ENCODE measurements around the gene NAA40.

Gene NAA40

GRCh38 chr11:63999349-64000025 is 60.7 kb downstream of the NAA40 start:
- H3K36me3 ChIP-seq (ENCODE audit: insufficient read depth, low read length) = peaks cover 47% of the 10 kb centered on the region; the same call in 1 of the 2 replicates
- no peaks in the 10 kb centered on the region for H3K9me2 ChIP-seq (replicated peaks; ENCODE audit: low read depth, low read length)
- H2AFZ ChIP-seq (ENCODE audit: low read length) = no peak overlapping the region
- no peaks in the 10 kb centered on the region for H3K79me2 ChIP-seq (ENCODE audit: insufficient read depth, low read length)
- no peak overlapping the region for H3K4me2 ChIP-seq (ENCODE audit: low read depth, low read length, poor library complexity, severe bottlenecking)
- no peaks in the 10 kb centered on the region for H3K27me3 ChIP-seq (ENCODE audit: insufficient read depth, low read length, poor library complexity, severe bottlenecking)
- no peak overlapping the region for H3K4me3 ChIP-seq (ENCODE audit: low read length, poor library complexity, severe bottlenecking)
- no peaks in the 10 kb centered on the region for H3K9me3 ChIP-seq (ENCODE audit: insufficient read depth, low read depth, low read length)
- no peaks in the 10 kb centered on the region for H3F3A ChIP-seq (ENCODE audit: low read depth)
- TF ChIP-seq EZH2phosphoT487 (IDR thresholded peaks at IDR 0.05; ENCODE audit: borderline replicate concordance) (no peak), CTCF (conservative IDR thresholded peaks at IDR 0.05; ENCODE audit: low read length) (no peak)
- no peaks in the 10 kb centered on the region for H3K4me1 ChIP-seq (ENCODE audit: insufficient read depth, low read length, poor library complexity, severe bottlenecking)
- peaks cover 11% of the 10 kb centered on the region for H4K20me1 ChIP-seq (ENCODE audit: insufficient read depth, low read length, poor library complexity, severe bottlenecking)
- H3K9ac ChIP-seq (ENCODE audit: low read depth, low read length, poor library complexity, severe bottlenecking) = no peak overlapping the region

GRCh38 chr11:64000026-64000739 is 61.4 kb downstream of the NAA40 start:
- Histone ChIP-seq H3K9ac (ENCODE audit: low read depth, low read length, poor library complexity, severe bottlenecking) (no peak overlapping the region), H4K20me1 (ENCODE audit: insufficient read depth, low read length, poor library complexity, severe bottlenecking) (peaks cover 8% of the 10 kb centered on the region), H3K9me3 (ENCODE audit: insufficient read depth, low read depth, low read length) (no peaks in the 10 kb centered on the region), H3K9me2 (replicated peaks; ENCODE audit: low read depth, low read length) (no peaks in the 10 kb centered on the region), H3K27me3 (ENCODE audit: insufficient read depth, low read length, poor library complexity, severe bottlenecking) (no peaks in the 10 kb centered on the region), H2AFZ (ENCODE audit: low read length) (no peak overlapping the region), H3K4me3 (ENCODE audit: low read length, poor library complexity, severe bottlenecking) (no peak overlapping the region), H3K79me2 (ENCODE audit: insufficient read depth, low read length) (no peaks in the 10 kb centered on the region), H3F3A (ENCODE audit: low read depth) (no peaks in the 10 kb centered on the region), H3K4me2 (ENCODE audit: low read depth, low read length, poor library complexity, severe bottlenecking) (no peak overlapping the region), H3K36me3 (ENCODE audit: insufficient read depth, low read length) (peaks cover 41% of the 10 kb centered on the region; the same call in 1 of the 2 replicates), H3K4me1 (ENCODE audit: insufficient read depth, low read length, poor library complexity, severe bottlenecking) (no peaks in the 10 kb centered on the region)
- TF ChIP-seq EZH2phosphoT487 (IDR thresholded peaks at IDR 0.05; ENCODE audit: borderline replicate concordance) = no peak
- no peak for TF ChIP-seq CTCF (conservative IDR thresholded peaks at IDR 0.05; ENCODE audit: low read length)

- H4K20me1 ChIP-seq (ENCODE audit: insufficient read depth, low read length, poor library complexity, severe bottlenecking) = peaks cover 6% of the 10 kb centered on the region
- no peak overlapping the region for H2AFZ ChIP-seq (ENCODE audit: low read length)
- H3K9me3 ChIP-seq (ENCODE audit: insufficient read depth, low read depth, low read length) = no peaks in the 10 kb centered on the region
- no peaks in the 10 kb centered on the region for H3K9me2 ChIP-seq (replicated peaks; ENCODE audit: low read depth, low read length)
- no peak overlapping the region for H3K9ac ChIP-seq (ENCODE audit: low read depth, low read length, poor library complexity, severe bottlenecking)
- no peaks in the 10 kb centered on the region for H3F3A ChIP-seq (ENCODE audit: low read depth)
- no peaks in the 10 kb centered on the region for H3K4me1 ChIP-seq (ENCODE audit: insufficient read depth, low read length, poor library complexity, severe bottlenecking)
- H3K4me3 ChIP-seq (ENCODE audit: low read length, poor library complexity, severe bottlenecking) = no peak overlapping the region
- peaks cover 34% of the 10 kb centered on the region; the same call in 1 of the 2 replicates for H3K36me3 ChIP-seq (ENCODE audit: insufficient read depth, low read length)
- H3K27me3 ChIP-seq (ENCODE audit: insufficient read depth, low read length, poor library complexity, severe bottlenecking) = no peaks in the 10 kb centered on the region
- no peak overlapping the region for H3K4me2 ChIP-seq (ENCODE audit: low read depth, low read length, poor library complexity, severe bottlenecking)
- no peak for TF ChIP-seq CTCF (conservative IDR thresholded peaks at IDR 0.05; ENCODE audit: low read length)
- TF ChIP-seq EZH2phosphoT487 (IDR thresholded peaks at IDR 0.05; ENCODE audit: borderline replicate concordance) = no peak
- no peaks in the 10 kb centered on the region for H3K79me2 ChIP-seq (ENCODE audit: insufficient read depth, low read length)
These were observed 62.1 kb downstream of the NAA40 start for GRCh38 chr11:64000740-64001483.
